Stimulated activated CD4-positive, alpha-beta T cell treated with anti-CD3 and anti-CD28 coated beads, Interleukin-4, amount 100 ng/mL, for 1 hour (primary cell): Measurements from ENCODE around the gene DPH1.
A peak's percentile ranks its signal among the peaks of the same experiment; 100 is the strongest.

Experiments
- DNase-seq: peaks from one replicate; pipeline ENCODE4 v3.0.0-alpha.2; 2020

Gene DPH1

DNA sequence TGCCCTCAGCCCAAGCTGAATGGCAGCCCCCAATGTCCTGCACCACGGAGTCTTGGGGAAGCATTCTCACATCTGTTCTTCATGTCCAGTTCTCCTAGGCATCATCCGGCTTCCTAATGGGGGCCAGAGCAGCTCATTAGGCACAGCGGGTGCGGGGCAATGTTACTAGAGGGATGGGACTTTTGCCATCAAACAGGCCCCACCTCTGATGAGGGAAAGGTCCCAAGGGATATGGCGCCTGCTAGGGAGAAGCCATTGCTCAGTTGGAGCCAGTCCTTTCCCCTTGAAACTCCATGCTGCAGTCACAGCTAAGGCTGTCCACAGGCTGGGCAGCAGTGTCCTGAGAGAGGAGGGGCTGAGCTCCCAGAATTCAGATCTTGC is 1.7 kb upstream of the DPH1 start:
- DNase-seq: no peak

DNA sequence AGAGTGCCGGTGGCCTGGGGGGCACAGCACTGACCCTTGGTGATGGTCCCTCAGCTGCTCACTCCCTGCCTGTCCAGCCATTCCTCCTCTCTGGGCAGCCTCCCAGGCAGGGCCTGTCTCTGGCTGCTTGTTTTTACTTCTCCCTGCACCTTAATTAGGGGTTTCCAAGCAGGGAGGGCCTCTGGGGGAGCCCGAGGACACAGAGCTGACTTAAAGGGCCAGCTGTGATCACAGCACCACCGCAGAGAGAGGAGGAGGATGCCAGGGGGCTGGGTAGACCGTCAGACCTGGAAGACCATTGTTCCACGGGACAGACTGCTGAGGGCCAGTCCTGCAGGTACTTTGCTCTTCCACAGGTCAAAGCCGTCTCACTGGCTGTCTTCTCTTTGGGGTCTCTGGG is 1.2 kb upstream of the DPH1 start:
- no peak for DNase-seq

DNA sequence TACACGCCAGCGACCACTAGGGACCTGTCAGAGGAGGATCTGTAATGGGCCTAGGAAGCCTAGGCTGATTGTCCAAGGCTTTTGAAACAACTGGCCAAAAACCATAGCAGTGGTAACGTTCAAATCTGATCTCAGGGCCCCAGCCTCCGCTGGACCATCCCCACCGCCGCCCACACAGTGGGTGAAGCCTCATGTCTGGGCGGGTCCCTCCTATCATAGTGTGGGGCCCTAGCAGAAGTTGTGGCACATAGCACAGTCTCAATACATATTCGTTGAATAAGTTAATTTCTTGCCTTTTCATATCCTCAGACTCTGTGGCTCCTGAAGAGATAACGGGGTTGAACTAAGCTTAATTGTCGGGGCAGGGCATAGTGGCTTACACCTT is 818 bp downstream of the DPH1 start:
- peak; percentile 49 for DNase-seq

DNA sequence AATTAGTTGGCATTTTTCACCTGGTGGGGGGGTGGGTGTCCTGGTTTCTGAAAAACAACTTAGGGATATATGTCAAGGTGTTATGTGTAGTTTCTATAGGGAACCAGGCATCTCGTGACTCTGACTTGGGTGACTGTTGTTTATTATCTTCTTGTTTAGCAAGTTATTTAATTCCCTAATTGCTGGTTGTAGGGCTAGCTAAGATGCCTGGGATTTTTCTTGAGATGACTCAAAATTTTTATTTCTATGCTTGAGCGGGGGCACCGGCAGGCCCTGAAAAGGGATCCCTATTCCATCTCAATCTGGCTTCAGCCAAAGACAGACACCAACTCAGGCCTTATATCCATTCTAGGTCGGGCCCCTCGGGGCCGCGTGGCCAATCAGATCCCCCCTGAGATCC is 3.2 kb downstream of the DPH1 start:
- DNase-seq: no peak

- no peak for DNase-seq
These were observed 4.2 kb downstream of the DPH1 start for GRCh38 chr17:2034157-2034556.

GRCh38 chr17:2034806-2035540 is 5.0 kb downstream of the DPH1 start:
- DNase-seq: no peak

DNA sequence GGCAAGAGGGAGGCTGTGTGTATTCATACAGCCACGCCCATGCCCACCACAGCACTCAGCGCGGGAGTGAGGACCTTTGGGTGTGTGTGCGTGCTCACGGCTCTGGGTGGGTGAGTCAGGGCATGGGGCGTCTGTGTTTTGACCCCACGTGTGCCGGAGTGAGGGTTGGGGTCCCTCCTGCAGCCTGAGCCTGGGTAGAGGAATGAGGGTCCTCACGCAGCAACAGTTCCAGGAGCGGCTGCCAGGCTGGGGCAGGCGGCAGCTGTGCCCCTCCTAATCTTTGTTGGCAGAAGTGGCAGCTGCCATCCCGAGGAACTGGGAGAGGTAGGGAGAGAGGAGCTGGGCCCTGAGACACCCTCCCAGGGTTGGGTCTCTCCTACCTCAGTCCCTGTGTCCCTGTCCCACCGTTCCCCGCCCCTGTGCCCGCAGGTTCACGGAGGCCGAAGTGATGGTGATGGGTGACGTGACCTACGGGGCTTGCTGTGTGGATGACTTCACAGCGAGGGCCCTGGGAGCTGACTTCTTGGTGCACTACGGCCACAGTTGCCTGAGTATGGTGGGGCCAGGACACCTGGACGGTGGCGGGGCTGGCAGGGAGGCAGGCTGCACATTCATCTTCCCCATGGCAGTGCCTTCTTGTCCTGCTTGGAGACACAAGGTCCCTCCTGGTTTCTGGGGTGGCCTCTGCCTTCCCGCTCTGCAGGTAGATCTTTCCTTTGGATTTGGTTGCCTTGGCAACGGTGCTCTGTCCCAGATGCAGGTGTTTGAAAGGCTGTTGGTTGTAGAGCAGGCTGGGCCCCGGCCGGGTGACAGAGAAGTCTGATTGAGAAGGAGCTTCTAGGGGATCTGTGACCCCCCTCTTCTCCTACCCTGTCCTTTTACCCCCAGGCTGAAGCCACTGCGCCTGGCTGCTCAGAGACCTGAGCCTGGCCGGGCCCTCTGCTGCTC is 5.9 kb downstream of the DPH1 start:
- no peak for DNase-seq

DNA sequence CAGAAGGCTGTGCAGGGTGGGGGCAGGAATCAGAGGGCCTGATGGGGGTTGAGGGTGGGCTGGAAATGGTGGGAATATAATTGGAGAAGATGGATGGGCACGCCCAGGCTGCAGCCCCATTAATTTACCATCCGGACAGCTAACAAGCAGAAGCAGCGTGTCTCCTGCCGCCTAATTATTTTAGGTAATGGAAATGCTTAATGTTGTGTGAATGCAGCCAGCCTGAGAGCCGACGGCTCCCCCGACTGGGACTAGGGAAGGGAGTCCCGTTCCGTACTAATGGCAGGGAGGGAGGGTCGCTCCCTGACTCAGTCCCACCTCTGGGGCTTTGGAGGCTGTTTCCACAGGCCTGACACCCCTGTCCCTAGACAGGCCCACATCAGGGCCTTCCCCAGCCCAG is 7.2 kb downstream of the DPH1 start:
- DNase-seq: no peak

DNA sequence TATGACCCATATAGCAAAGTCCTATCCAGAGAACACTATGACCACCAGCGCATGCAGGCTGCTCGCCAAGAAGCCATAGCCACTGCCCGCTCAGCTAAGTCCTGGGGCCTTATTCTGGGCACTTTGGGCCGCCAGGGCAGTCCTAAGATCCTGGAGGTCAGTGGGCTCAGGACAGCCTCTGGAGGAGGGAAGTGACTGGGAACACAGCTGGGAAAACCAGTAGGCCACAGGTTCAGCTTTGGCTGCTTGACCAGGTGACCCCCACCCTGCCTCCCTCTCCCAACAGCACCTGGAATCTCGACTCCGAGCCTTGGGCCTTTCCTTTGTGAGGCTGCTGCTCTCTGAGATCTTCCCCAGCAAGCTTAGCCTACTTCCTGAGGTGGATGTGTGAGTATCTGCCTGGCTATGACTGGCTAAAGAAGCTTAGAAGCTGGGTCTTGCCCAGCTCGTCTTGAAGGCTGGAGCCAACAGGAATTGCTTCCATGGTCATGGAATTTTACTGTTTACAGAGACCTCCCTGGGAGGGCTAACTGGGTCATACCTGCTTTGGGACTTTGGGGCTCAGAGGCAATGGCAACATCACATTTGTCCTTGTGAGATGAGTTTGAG is 10.4 kb downstream of the DPH1 start:
- DNase-seq: no peak

DNA sequence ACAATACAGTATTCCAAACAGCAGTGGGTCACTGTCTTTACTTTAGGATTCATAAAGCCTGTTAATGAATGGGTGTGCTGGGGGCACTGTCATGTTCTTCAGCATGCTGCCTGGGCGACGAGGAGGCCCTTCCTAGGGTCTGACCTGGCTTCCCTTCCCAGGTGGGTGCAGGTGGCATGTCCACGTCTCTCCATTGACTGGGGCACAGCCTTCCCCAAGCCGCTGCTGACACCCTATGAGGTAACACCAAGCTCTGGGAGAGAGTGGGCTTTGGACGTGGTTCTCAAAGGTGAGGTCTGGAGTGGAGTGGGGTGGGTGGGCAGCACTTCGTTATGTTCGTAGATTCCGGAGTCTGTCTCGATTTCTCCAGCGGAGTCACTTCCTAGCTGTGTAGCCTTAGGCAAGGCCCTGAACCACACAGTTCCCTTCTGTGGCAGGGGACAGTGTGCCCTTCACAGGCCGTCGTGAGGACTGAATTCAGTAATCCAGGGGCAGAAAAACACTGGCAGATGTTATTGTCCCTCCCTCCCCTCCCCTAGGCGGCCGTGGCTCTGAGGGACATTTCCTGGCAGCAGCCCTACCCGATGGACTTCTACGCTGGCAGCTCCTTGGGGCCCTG is 11.1 kb downstream of the DPH1 start:
- no peak for DNase-seq

DNA sequence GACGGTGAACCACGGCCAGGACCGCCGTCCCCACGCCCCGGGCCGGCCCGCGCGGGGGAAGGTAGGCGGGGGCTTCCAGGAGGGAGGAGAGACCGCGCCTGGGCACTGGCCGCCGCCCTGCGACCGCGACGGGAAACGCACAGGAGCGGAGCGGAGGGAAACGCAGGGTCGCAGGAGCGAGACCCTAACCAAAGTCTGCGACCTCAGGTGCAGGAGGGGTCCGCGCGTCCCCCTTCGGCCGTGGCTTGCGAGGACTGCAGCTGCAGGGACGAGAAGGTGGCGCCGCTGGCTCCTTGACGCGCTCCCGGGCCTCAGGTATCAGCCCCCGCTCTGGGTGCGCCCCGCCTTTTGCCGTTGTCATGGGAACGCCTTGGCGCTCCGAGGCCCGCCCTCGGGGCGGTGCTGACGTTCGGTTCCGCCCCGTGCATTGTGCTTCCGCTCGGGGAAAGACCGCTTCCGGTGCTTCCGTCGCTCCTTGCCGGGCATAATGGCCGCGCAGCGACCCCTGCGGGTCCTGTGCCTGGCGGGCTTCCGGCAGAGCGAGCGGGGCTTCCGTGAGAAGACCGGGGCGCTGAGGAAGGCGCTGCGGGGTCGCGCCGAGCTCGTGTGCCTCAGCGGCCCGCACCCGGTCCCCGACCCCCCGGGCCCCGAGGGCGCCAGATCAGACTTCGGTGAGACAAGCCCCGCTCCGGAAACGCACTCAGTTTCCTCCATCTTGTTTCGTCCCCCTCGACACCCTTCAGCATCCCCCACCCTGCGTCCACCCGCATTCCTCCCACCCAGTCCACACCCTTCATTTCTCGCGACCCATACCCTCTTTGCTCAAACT is 11.8 kb downstream of the DPH1 start, which contains the start of gene OVCA2:
OVCA2 (plus strand) TSS at position 462 of the 829 bp plus-strand sequence; CDS start at position 488, 26 bp downstream.
- peak; percentile 99 for DNase-seq

DNA sequence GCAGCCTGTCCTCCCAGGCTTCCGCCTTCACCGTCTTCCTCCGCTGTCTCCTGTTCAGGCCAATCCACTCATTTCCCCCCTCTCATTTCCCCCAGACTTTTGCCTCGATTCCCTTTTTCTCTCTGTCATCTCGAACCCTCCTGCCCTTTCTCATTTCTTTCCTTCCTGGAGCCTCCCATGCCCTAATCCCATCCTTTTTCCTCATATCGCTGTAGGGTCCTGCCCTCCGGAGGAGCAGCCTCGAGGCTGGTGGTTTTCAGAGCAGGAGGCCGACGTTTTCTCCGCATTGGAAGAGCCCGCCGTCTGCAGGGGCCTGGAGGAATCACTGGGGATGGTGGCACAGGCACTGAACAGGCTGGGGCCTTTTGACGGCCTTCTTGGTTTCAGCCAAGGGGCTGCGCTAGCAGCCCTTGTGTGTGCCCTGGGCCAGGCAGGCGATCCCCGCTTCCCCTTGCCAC is 12.5 kb downstream of the DPH1 start:
- DNase-seq: no peak

- DNase-seq: no peak
These were observed 13.0 kb downstream of the DPH1 start for GRCh38 chr17:2042933-2043332.

DNA sequence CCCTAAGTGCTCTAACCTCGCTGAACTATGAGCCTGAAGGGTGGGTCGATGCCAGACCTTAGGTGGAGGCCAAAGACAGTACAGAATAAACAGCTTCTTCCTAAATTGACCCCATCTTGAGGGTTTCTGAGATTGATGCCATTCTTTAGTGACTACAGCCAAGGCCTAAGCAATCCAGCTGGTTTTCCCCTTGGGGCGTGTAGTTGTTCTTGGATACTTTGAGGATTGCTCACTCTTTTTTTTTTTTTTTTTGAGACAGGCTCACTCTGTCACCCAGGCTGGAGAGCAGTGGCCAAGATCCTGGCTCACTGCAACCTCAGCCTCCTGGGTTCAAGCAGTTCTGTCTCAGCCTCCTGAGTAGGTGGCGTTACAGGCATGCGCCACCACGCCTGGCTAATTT is 13.8 kb downstream of the DPH1 start:
- DNase-seq: no peak

DNA sequence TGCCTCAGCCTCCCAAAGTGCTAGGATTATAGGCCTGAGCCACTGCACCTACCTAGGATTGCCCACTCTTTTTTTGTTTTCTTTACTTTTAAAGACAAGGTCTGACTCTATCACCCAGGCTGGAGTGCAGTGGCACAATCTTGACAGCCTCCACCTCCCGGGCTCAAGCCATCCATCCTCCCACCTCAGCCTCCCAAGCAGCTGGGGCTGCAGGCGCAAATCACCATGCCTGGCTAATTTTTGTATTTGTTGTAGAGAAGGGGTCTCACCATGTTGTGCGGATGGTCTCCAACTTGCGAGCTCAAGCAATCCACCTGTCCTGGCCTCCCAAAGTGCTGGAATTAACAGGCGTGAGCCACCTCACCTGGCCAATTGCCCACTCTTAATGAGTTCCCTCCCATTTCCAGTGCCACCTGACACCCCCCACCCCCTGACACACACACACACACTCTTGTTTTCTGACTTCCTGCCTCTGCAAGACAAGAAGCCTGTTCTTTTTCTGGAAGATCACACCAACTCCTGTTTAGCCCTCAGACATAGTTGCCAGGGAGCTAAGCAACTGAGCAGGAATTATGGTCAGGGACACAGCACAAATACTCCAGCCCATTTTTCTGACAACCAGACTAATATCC is 14.4 kb downstream of the DPH1 start:
- no peak for DNase-seq

DNA sequence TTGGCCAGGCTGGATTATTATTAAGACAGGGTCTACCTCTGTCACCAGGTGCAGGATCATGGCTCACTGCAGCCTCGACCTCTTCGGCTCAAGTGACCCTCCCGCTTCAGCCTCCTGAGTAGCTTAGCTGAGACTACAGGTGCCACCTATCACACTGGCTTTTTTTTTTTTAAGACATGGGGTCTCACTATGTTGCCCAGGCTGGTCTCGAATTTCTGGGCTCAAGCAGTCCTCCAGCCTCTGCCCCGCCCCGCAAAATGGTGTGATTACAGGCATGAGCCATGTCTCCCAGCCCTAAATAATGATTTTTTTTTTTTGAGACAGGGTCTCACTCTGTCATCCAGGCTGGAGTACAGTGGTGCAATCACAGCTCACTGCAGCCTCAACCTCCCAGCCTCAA is 17.6 kb downstream of the DPH1 start:
- no peak for DNase-seq

DNA sequence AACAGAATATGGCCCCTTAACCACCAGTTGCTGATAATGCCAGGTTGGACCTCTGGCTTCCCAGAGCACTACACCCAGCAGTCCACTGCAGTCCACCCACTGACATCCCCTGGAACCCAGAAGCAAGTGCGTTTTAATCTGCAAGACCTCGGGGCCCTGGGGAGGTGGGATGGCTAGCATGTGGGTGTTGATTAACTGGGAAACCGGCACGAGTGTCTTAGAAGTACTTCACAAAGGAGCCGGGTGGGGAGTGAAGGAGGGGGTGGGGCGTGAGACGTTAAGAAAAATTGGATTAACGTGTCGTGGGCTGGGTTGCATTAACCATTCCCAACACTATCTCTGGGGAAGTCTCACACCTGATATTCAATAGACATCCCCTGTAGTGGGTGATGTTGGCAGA is 18.9 kb downstream of the DPH1 start:
- DNase-seq: no peak

GRCh38 chr17:2049333-2050299 is 19.7 kb downstream of the DPH1 start:
- peak; percentile 91 for DNase-seq

DNA sequence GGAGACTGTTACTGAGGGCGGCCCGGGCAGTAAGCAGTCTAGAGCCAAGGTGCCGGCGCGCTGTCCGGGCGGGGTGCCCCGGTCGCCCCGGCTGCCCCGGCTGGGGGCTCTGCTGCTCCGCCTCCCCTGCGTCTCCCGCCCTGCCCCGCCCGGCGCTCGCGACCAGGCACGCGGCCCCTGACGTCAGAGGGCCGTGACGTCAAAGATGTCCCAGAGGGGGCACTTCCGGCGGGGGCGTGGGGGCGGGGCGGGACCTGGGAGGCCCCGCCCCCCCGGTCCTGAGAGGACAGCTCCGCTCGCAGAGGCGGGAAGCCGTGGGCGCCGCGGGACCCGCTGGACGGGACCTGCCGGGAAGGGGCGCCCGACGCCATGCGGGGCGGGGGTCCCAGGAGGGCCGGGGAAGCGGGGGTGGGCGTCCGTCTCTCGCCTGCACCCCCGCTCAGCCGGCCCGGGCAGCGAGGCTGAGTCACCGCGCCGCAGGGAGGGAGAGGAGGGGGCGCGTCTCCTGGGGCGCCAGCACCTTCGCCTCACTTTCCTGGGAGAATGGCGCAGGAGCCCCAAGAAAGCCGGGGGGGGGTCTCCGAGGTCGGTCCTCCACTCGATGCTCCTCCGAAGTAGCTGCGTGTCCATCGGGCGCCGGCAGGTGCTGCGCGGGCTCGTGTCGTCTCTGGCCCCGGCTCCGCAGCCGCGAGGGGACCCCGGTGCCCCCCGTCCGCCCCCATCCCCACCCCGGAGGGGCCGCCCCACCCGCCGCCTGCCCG is 20.5 kb downstream of the DPH1 start:
- DNase-seq: peak; percentile 76
